Endothelial cell (in vitro differentiated cells): ENCODE results near the gene DMD. TPM values are rescaled to one million over a fixed set of nuclear protein-coding genes. Genes with fewer than 3 reads are reported as not detected.

ENCODE experiments used
- DNase-seq: peaks from one replicate; pipeline ENCODE4 v3.0.0; 2021; ENCODE audit warnings: low spot score
- H3K27ac Mint-ChIP-seq: one replicate; pipeline ENCODE4 v1.8.0; 2021; ENCODE audit warnings: mixed read lengths, inconsistent platforms; ENCODE audit not compliant: unreplicated experiment
- H3K27me3 Mint-ChIP-seq: one replicate; pipeline ENCODE4 v1.8.0; 2021; ENCODE audit warnings: mild to moderate bottlenecking, moderate library complexity, mixed read lengths, inconsistent platforms; ENCODE audit not compliant: unreplicated experiment
- H3K36me3 Mint-ChIP-seq: one replicate; pipeline ENCODE4 v1.8.0; 2021; ENCODE audit warnings: mild to moderate bottlenecking, low read depth, mixed read lengths, inconsistent platforms; ENCODE audit not compliant: unreplicated experiment
- H3K4me1 Mint-ChIP-seq: one replicate; pipeline ENCODE4 v1.8.0; 2021; ENCODE audit warnings: mild to moderate bottlenecking, mixed read lengths, inconsistent platforms; ENCODE audit not compliant: unreplicated experiment
- H3K4me3 Mint-ChIP-seq: one replicate; pipeline ENCODE4 v1.8.0; 2021; ENCODE audit warnings: mild to moderate bottlenecking, mixed read lengths, inconsistent platforms; ENCODE audit not compliant: unreplicated experiment
- H3K9me3 Mint-ChIP-seq: one replicate; pipeline ENCODE4 v1.8.0; 2021; ENCODE audit warnings: mixed read lengths, inconsistent platforms; ENCODE audit not compliant: unreplicated experiment
- total RNA-seq: library from RNA; stranded (reverse); fragmentation: NEBNext Ultra II Directional; extraction: Animal tissue kit (Norgen Biotek cat#: 25700); gene quantifications from one replicate; pipeline ENCODE4 v1.2.1, GENCODE V29; 2021; ENCODE audit not compliant: unreplicated experiment
- TF ChIP-seq, protein P1 (sequence below): fragments of 200-600 bp; sonication (generic); IDR thresholded peaks from one replicate; pipeline ENCODE4 v1.5.0; 2021; ENCODE audit warnings: antibody characterized with exemption; ENCODE audit not compliant: unreplicated experiment

DMD gene
- total RNA-seq, 1 donor from 2014 or later = 5.5 TPM

DNA sequence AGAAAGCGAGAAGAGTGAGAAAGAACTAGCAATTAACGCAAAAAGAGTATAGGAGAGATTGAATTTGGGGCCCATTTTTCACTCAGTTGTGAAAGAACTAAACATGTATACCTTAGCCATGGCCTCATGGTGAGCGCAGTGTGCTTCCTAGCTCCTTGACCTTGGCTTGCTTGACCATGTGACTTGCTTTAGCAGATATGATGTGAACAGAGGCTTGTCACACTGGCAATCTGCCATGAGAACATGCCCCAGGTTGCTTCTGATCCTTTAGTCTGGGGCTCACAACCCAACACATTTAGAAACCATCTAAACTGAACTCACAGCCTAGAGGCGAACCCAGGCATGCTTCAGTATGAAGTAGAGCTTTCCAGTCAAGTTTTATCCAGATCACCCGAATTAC lies 1879.4 kb downstream of the DMD start:
- TF ChIP-seq, protein P1, sequence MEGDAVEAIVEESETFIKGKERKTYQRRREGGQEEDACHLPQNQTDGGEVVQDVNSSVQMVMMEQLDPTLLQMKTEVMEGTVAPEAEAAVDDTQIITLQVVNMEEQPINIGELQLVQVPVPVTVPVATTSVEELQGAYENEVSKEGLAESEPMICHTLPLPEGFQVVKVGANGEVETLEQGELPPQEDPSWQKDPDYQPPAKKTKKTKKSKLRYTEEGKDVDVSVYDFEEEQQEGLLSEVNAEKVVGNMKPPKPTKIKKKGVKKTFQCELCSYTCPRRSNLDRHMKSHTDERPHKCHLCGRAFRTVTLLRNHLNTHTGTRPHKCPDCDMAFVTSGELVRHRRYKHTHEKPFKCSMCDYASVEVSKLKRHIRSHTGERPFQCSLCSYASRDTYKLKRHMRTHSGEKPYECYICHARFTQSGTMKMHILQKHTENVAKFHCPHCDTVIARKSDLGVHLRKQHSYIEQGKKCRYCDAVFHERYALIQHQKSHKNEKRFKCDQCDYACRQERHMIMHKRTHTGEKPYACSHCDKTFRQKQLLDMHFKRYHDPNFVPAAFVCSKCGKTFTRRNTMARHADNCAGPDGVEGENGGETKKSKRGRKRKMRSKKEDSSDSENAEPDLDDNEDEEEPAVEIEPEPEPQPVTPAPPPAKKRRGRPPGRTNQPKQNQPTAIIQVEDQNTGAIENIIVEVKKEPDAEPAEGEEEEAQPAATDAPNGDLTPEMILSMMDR = no peak
- H3K27ac Mint-ChIP-seq = no peak overlapping the region
- H3K4me1 Mint-ChIP-seq = no peaks in the 10 kb centered on the region
- H3K27me3 Mint-ChIP-seq = no peaks in the 10 kb centered on the region
- H3K36me3 Mint-ChIP-seq = no peaks in the 10 kb centered on the region
- no peak for DNase-seq
- no peak overlapping the region for H3K4me3 Mint-ChIP-seq
- no peaks in the 10 kb centered on the region for H3K9me3 Mint-ChIP-seq

DNA sequence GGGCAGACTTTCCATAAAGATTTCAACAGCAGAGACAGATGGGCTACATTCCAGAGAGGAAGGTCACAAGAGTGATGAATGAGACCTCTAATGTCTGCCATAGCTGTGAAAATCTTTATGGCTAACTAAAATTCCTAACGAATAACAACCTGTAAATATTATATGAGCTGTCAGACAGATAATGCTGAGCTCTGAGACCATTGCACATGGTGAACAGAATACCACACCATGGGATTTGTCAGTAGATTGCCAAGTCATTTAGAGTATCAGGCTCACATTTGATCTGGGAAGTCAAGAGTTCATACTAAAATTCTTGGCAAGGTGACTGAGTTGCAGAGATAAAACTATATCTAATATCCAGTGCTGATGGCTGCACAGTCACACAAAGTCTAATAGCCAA lies 1880.3 kb downstream of the DMD start:
- Mint-ChIP-seq H3K9me3 (no peaks in the 10 kb centered on the region), H3K36me3 (no peaks in the 10 kb centered on the region), H3K4me1 (no peaks in the 10 kb centered on the region), H3K4me3 (no peak overlapping the region), H3K27me3 (no peaks in the 10 kb centered on the region), H3K27ac (no peak overlapping the region)
- DNase-seq = no peak
- TF ChIP-seq, protein P1 = no peak

DNA sequence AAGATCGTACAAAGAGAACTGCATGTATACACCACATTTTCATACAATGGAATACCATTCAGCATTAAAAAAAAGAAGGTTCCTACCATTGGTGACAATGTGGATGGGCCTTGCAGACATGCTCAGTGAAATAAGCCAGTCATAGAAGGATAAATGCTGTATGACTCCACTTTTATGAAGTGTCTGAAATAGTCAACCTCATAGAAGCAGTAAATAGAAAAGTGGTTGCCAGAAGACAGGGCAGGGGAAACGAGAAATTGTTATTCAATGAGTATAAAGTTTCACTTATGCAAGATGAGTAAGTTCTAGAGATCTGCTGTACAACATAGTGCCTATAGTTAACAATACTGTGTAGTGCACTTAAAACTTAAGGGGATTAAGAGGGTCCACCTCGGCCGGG lies 1882.1 kb downstream of the DMD start:
- Mint-ChIP-seq H3K4me1 (no peaks in the 10 kb centered on the region), H3K27ac (no peak overlapping the region), H3K4me3 (no peak overlapping the region), H3K36me3 (no peaks in the 10 kb centered on the region), H3K27me3 (no peaks in the 10 kb centered on the region), H3K9me3 (no peaks in the 10 kb centered on the region)
- DNase-seq = no peak
- TF ChIP-seq, protein P1 = no peak

DNA sequence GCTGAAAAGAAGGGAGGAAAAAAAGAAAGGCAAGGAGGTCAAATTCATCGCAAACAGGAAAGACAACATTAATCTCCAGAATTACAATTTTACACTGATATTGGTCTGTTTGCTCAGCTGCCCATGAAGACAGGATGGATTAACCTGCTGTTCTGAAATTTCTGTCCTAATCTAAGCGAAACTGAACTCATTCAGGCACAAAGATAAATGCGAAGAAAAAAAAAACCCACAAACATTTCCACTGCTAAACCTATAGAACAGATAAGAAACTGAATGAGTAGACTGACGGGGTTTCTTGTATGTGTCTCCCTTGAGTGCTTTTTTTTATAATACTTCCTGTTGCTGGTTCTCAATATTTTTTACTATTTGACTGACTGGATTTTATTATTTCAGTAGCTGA lies 1887.7 kb downstream of the DMD start:
- H3K36me3 Mint-ChIP-seq = no peaks in the 10 kb centered on the region
- H3K4me3 Mint-ChIP-seq = no peak overlapping the region
- no peaks in the 10 kb centered on the region for H3K27me3 Mint-ChIP-seq
- no peak for DNase-seq
- no peaks in the 10 kb centered on the region for H3K4me1 Mint-ChIP-seq
- no peaks in the 10 kb centered on the region for H3K9me3 Mint-ChIP-seq
- TF ChIP-seq, protein P1 = no peak
- H3K27ac Mint-ChIP-seq = no peak overlapping the region

DNA sequence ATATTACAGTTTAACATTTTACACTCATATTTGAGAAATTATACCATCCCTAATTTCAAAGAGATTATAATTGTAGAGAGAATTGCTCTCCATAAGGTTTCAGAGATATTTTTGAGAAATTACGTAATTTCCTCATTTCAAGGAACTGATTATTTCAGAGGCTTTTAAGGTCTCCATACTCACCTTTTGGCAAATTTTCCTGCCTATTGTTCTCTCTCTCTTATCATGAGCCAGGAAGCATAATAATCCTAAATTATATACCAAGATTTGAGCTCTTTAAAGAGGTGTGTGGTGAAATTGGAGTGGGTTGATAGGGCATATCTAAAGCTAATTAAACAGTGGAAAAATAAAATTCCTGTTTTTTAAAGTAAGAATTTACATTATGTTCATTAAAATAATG lies 1890.6 kb downstream of the DMD start:
- no peaks in the 10 kb centered on the region for H3K27me3 Mint-ChIP-seq
- no peaks in the 10 kb centered on the region for H3K4me1 Mint-ChIP-seq
- H3K9me3 Mint-ChIP-seq = no peaks in the 10 kb centered on the region
- H3K4me3 Mint-ChIP-seq = no peak overlapping the region
- TF ChIP-seq, protein P1 = no peak
- DNase-seq = no peak
- no peaks in the 10 kb centered on the region for H3K36me3 Mint-ChIP-seq
- H3K27ac Mint-ChIP-seq = no peak overlapping the region
